HG02759 (cell line): ENCODE data around the gene CYLD.
A peak's percentile ranks its signal among the peaks of the same experiment; 100 is the strongest.

Experiments used
- ATAC-seq: cut with Tn5 transposase; IDR thresholded peaks from one replicate; pipeline ENCODE4 v1.9.1; 2021; ENCODE audit warnings: mild to moderate bottlenecking, moderate library complexity; ENCODE audit not compliant: unreplicated experiment

The CYLD gene

DNA sequence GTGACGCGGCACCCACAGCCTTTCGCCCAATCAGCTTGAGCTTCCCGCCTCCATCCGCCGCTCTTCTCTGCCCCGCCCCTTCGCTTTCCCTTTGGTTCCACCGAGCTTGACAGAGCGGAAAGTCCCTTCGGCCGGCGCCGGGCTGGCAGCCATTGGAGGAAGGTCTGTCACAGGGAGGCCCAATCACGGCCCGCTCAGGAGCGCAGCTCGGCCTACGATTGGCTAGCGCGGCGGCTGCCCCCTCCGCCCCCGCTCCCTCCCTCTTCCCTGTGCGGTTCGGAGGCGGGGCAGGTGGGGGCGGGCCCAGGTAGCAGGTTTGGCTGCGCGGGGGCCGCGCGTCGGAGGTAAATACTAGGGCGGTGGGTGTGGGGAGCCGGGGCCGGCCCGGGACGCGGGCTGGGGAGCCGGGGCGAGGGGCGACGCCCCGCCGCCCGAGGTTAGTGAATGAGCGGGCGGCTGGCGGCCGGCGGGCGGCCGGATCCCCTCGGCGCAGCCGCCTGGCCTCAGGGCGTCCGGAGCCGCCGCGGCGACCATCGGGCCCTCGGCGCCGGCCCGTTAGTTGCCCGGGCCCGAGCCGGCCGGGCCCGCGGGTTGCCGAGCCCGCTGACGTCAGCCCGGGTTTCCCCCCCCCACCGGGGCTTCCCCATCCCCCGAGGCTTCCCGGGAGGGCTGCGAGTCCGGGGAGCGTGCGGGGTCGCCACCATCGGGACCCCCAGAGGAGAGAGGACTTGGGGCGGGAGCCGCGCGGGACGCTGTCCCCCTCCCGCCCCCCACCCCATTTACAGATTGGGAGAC lies at the start of gene CYLD:
Gene CYLD (plus strand): TSS at position 306 of the 795 bp plus-strand sequence. CDS start 7,613 bp downstream, outside the sequence.
- peak; percentile 90 for ATAC-seq

- ATAC-seq, result no peak
Observed at GRCh38 chr16:50692644-50692998, 49.3 kb upstream of the CYLD start.

GRCh38 chr16:50692999-50693781 lies 48.7 kb upstream of the CYLD start, which contains the start of gene NOD2:
Gene NOD2, plus strand, starts transcription at chr16:50693606. Its CDS starts 5,890 bp downstream, at chr16:50699496.
- ATAC-seq, result no peak

- peak; percentile 35 for ATAC-seq
Observed at GRCh38 chr16:50694206-50694605, 47.7 kb upstream of the CYLD start.

- no peak for ATAC-seq
Observed at GRCh38 chr16:50695017-50696000, 46.6 kb upstream of the CYLD start.

- peak; percentile 22 for ATAC-seq
Observed at GRCh38 chr16:50696126-50696525, 45.8 kb upstream of the CYLD start.

- peak; percentile 57 for ATAC-seq
Observed at GRCh38 chr16:50696575-50697420, 45.1 kb upstream of the CYLD start.

DNA sequence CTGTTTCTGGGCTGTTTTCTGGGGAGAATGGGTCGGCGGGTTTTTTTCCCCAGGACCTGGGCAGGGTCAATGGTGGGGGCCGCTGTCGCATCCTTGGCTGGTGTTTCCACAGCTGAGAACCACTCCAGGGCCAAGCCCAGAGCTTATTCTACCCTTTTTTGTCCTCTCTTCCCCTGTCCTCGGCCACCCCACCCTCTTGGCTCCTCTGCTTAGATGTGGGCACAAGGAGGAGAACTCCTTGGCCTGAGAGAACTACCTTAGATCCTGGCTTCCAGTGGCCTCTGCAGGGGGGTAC lies 44.5 kb upstream of the CYLD start:
- no peak for ATAC-seq

- ATAC-seq, result peak; percentile 49
Observed at GRCh38 chr16:50697881-50698767, 43.8 kb upstream of the CYLD start.

DNA sequence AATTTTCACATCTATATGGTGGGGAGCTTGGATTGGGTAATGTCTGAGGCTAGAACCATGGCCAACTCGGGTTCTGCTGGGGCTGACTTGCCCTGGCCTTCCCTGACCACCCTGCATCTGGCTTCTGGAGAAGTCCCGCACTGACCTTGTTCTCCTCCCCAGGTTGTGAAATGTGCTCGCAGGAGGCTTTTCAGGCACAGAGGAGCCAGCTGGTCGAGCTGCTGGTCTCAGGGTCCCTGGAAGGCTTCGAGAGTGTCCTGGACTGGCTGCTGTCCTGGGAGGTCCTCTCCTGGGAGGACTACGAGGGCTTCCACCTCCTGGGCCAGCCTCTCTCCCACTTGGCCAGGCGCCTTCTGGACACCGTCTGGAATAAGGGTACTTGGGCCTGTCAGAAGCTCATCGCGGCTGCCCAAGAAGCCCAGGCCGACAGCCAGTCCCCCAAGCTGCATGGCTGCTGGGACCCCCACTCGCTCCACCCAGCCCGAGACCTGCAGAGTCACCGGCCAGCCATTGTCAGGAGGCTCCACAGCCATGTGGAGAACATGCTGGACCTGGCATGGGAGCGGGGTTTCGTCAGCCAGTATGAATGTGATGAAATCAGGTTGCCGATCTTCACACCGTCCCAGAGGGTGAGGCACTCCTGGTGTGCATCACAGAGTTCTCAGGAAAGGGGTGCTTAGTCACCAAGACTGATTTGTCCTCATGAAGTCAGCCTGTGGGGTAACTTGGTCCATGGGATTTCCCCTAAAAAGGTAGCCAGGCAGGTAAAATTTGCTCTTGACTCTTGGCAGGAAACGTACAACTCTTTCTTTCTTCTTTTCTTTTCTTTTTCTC lies 42.3 kb upstream of the CYLD start:
- ATAC-seq, result no peak

GRCh38 chr16:50702725-50703124 lies 39.2 kb upstream of the CYLD start:
- no peak for ATAC-seq

DNA sequence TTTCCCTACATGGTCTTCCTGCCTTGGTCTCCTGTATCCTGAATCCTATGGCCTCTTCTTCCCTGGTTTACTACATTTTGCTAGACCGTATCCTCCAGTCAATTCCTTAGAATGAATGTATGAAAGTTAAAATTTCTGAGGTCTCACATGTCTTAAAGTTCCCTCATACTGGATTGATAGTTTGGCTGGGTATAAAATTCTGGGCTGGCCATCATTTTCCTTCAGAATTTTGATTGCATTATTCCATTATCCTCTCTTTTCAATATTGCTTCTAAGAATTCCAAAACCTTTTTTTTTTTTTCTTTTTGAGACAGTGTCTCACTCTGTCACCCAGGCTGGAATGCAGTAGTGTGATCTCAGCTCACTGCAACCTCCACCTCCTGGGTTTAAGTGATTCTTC lies 37.6 kb upstream of the CYLD start:
- ATAC-seq, result no peak

DNA sequence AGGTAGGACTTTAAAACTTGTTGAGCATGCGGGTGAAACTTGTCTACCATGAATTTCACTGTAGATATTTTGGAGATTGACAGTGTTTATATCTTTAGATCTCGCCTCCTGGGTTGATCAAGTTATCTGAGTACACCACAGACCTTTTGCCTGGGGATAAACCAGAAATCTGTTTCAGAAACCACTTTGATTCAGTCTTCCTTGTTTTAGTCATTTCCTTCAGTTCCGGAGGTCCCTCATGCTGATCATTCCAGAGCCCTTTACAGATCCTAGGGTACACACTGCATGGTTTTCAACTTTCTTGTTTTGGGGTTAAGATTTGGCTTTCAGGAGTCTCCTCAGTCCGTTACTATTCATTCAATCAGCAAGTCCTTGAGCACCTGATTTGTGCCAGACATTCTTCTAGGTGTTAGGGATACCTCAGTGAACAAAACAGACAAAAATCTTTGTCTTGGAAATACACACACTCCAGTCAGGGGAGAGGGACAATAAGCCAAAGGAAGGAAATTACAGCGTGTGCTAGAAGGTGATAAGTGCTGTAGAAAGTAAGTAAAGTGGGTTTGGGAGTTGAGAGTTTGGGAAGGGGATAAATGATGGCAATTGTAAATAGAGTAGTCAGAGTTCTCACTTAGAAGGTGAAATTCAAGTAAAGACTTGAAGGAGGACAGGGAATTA lies 36.3 kb upstream of the CYLD start:
- no peak for ATAC-seq

DNA sequence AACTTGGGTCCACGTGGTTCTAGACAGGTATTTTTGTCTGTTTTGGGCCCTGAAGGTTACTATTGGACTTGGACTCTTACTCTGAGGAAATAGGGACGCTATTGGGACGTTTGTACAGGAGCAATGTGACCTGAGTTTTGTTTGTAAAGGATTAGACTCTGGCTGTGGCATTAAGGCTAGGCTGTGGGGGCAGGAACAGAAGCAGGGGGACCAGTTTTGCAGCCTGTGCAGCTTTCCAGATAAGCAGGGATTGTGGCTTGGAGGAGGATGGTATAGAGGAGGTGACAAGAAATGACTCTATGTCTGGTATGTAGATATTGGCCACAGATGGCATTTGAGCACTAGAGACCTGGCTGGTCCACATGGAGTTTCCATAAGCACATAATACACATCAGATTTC lies 35.6 kb upstream of the CYLD start:
- ATAC-seq, result no peak

GRCh38 chr16:50708373-50709060 lies 33.4 kb upstream of the CYLD start:
- ATAC-seq, result peak; percentile 21

GRCh38 chr16:50709061-50709684 lies 32.7 kb upstream of the CYLD start:
- peak; percentile 68 for ATAC-seq

- no peak for ATAC-seq
Observed at GRCh38 chr16:50709980-50710379, 31.9 kb upstream of the CYLD start.
